Stimulated activated CD4-positive, alpha-beta T cell treated with anti-CD3 and anti-CD28 coated beads, Interleukin-4, amount 100 ng/mL, for 48 hours (primary cell): Measurements from ENCODE around the gene CYP24A1.

Experiments used
- DNase-seq, 2 donors: peaks; one replicate each; pipeline ENCODE4 v3.0.0-alpha.2; 2020; ENCODE audit warnings: low read depth in 2 of 2

CYP24A1 gene

DNA sequence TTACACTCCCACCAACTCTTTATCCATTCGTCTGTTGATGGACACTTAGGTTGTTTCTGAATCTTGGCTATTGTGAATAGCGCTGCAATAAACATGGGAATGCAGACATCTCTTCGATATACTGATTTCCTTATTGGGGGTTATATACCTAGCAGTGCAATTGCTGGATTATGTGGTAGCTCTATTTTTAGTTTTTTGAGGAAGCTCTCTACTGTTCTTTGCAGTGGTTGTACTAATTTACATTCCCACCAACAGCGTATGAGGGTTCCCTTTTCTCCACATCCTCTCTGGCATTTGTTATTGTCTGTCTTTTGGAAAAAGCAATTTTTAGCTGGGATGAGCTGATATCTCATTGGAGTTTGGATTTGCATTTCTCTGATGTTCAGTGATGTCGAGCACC, 29.5 kb upstream of the CYP24A1 start:
- DNase-seq = no peak

- no peak for DNase-seq
These were observed 27.6 kb upstream of the CYP24A1 start for GRCh38 chr20:54201268-54201846.

DNA sequence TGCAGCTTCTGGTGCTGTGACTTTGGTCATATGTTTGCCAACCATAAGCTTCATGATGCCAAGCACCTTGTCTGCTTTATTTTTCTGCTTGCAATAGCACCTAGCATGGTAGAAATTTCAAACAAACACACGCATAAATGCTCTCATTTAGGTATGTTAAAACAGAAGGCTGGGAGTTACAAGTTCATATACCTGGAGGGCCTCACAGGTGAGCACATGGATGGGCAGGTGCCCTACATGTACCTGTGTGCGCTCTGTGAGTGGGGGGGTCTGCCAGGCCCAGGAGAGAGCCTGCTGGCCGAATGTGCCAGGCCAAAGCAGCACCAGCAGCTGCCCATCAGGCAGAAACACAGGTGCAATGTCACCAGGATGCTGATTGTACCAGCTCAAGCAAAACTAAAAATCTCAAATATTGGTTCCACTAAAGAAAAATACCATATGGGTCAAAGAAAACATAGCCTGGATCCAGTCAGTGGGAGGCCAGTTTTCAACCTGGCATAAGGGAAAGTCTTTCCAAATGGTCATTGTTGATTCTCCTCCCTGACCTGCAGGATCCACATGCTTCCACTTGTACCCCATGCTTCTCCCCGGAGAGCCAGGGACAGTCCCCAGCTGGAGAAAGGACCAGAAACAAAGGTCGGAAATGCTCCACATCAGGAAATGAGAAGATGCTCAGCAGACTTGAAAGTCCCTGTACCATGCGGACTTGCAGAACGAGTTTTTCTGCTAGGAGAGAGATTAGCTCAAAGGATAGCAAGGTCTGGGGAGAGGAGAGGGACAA, 26.9 kb upstream of the CYP24A1 start:
- DNase-seq = no peak

GRCh38 chr20:54199721-54200176, 26.0 kb upstream of the CYP24A1 start:
- DNase-seq = peak; percentile 57 to 66

- DNase-seq = no peak
These were observed 25.5 kb upstream of the CYP24A1 start for GRCh38 chr20:54199283-54199682.

- no peak for DNase-seq
These were observed 24.1 kb upstream of the CYP24A1 start for GRCh38 chr20:54197621-54198604.

- DNase-seq = no peak
These were observed 22.0 kb upstream of the CYP24A1 start for GRCh38 chr20:54195483-54196472.

DNA sequence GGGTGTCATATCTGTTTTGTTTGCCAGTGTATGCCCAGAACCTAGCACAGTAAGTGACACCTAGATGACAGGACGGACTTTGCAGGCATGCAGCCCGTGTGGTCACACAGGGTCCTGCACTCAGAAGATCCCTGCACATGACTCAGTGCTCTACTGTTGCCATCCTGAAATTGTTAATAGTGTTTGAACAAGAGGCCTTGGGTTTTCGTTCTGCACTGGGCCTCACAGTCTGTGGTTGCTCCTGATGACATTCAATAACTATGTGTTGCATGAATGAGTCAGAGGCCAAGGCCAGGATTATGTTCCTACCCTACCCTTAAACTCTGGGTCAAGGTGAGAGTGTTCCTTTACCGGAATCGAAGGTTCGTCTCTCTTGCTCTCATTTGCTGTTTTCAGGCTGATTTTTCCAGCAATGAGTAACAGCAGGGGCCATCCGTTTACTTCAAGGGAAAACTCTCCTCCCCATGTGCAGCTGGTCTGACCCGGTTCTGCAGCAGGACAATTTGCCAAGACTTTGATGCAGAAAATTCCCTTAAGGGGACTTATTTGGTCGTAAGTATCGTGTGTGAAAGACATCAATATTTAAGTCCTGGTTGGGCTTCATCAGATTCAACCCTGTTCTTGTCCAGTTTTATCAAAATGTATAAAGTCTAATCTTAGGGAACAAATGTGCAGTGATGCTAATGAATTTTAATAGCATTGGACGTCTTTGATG, 21.1 kb upstream of the CYP24A1 start:
- DNase-seq = no peak

DNA sequence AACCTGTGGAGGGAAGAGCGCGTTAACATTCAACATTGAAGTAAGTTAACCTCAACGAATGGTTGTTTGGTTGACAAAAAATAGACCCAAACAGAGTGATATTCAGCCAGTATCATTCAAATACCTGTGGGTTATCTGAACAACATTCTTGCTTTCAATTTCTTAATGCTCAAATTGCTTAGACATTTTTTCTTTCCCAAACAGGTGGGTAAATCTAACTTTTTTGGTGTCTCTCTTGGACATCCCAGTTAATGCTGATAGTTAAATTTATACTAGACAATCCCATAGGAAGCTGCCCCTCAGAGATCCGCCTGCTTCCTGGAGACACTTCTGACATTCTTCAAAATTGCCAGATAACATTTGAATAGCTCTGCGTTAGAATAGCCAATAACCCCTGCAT, 20.0 kb upstream of the CYP24A1 start:
- no peak for DNase-seq

DNA sequence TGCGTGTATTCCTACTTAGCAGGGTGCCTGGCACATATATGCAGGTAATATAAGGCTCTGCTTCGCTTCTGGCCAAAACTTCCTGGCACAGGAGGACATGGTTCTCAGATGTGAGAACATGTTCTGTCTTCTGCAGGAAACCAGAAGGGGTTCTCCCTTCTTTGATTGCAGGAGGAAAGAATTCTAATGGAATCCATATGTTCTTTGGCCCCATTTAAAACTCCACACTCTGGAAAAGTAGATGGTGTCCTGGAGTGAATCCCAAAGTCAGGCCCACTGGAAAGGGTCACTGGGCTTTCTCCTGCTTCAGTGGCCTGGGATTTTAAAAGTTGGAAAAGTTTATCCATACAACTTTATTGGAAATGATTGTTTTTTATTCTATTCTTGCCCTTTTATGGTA, 16.4 kb upstream of the CYP24A1 start:
- no peak for DNase-seq

GRCh38 chr20:54189630-54190029, 15.8 kb upstream of the CYP24A1 start:
- no peak for DNase-seq

GRCh38 chr20:54188132-54188849, 14.5 kb upstream of the CYP24A1 start:
- DNase-seq = no peak

DNA sequence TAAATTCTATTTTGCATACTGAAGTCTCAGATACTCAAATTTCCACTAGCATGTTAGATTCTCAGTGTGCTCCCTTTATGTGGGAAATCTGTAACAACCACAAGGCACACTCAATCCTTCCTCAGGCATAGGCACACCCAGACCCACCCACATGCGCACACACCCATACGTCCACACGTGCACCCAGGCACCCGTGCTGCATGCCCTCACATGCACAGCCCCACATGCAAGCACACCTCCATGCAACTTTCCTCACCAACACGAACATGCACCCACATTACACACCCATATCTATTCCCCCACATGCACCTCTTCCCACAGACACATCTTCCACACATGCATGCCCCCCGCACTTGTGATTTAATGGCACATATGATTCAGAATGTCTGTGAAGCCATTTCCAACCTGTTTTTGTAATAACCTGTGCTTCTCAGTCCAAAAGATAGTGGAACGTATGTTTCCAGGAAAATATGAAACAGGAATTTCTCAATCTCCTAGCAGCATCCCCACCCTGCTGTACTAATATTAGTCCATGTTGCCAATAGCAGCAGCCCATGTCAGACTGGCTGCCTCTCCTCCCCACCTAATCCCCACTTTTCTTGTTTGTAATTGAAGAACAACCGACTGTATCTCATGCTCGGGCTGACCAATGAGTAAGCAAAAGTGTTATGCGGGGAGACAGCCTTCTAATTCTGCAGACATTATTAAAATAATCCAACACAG, 11.3 kb upstream of the CYP24A1 start:
- no peak for DNase-seq

DNA sequence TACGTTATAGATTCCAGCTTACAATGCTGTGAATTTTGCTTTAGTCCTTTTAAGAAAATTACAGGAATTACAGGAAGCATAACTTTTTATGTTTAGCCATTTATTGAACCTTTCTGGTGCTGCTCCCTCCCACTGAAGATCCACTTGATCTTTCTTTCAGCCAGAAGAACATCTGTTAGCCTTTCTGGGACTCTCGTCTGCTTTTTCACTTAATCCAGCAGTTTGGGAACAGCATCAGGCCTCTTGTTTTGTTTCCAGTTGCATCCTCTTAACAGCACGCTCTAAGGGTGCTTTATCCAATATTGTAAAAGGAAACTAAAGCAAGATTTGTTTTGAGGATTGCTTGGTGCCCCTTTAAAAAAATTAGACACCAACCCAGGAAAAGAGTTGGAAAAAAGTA, 10.3 kb upstream of the CYP24A1 start:
- DNase-seq = no peak

- no peak for DNase-seq
These were observed 7.1 kb upstream of the CYP24A1 start for GRCh38 chr20:54180931-54181330.

DNA sequence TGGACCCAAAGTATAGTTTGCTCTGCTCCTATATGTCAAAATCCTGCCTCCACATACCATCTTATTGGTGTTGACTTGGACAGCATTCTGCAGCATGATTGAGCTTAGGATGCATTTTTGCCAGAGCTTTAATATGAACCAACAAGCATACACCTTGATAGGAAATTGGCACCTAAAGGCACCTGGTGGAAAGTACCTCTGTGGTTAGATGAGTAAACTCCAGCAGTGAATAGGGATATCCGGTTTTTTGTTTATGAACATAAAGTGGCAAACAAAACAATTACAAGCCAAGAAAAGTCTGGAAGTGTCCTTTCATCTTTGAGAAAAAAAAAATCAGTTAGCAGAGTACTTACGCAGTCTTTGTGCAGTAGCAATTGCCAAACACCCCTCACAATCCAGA, 6.2 kb upstream of the CYP24A1 start:
- no peak for DNase-seq

DNA sequence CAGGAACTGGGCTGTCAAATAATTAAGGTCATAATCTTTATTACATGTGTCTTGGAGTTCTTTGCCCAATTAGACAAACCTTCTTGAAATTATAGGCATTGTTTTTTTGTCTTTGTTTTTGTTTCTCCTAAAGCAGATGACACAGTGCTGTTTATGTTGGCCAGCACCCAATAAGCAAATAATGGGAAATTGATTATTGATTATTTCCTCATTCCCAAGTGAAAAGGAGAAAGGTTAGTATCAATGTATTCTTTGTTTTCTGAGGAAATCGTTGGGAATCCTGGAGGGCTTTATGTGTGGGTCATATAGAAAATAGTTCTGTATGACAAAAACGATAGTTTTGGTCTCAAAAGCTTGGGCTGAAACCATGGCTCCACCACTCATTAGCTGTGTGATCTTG, 4.5 kb upstream of the CYP24A1 start:
- DNase-seq = no peak

DNA sequence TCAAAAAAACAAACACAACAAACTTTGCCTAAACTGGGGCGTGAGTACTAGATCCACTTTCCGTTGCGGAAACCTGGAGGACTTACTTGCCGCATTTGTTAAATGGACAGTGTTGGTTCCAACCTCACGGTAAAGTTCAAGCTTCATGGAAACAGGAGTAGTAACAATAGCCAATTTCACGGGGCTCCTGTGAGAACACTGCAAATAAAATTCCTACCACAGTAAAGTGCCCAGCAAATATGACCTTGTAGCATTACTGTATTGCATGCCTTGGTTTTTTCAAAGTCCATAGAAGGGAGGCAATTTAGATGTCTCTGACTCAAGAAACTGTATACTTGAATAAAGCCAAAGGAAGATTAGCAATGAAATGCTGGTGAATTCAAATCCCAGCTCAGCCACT, 3.6 kb upstream of the CYP24A1 start:
- DNase-seq = no peak

DNA sequence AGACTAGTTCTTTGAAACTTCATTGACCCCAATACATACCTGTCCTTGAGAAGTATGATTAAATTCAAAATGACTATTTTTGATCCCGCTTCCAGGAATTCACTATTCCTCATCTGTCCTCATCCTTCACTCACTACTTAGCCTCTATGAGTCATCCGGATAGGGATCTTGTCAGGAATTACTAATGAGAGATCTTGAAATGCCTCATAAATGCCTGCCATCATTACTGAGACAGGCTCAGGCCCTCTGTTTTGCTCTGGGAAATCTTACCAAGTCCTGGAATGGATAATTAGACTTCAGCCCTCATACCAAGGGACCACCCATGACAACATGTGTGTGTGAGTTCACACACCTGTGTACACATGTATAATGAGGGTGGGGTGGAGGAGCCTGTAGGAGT, 2.8 kb upstream of the CYP24A1 start:
- DNase-seq = no peak
